ENCODE results near the gene TFDP1.
"Not testable (repeated sequence)": the region's sequence is repeated elsewhere in the genome, so short reads cannot be mapped to it uniquely, and the experiment has no call there.

TFDP1 gene

DNA sequence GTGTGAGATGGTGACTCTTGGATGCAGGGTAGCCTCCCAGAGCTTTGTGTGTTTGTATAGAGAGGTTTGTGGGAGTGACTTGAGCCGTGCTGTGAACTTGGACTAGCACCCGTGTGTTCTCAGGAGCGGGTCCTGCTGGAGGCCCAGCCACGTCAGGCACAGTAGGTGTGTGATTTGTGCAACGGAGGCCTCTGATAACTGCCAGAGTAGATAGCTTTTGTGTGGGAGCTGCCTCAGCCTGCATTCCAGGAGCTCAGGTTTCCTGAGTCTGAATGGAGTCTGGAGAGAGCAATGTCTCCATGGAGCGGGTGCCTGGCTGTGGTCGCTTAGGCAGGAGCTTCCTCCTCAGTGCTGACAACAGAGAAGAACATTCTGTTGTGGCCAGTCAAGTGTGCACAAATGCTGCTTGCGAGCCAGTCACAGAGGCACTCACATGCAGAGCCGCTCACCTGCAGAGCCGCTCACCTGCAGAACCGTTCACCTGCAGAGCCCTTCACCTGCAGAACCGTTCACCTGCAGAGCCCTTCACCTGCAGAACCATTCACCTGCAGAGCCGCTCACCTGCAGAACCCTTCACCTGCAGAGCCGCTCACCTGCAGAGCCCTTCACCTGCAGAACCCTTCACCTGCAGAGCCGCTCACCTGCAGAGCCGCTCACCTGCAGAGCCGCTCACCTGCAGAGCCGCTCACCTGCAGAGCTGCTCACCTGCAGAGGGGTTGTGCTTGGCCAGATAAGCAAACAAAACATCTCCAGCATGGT lies 32.6 kb downstream of the TFDP1 start:
- DNase-seq (ENCODE audit: low spot score): no peak

GRCh38 chr13:113617961-113618360 lies 33.4 kb downstream of the TFDP1 start:
- no peak for DNase-seq (ENCODE audit: low spot score)

DNA sequence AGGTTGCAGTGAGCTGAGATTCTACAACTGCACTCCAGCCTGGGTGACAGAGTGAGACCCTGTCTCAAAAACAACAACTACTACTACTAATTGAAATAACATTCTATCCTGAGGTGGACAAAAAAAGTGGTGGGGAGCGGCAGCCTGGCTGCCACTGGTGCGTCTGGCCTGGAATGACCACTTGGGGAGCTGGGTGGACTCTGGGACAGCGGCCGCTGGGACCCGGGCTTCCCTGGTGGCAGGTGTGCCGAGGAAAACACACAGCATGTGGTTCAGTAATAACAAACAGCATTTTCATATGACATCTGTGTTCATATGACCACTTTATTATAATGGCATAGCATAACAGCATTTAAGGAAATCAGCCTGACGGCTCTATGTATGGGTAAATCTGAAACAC lies 33.9 kb downstream of the TFDP1 start:
- no peak for DNase-seq (ENCODE audit: low spot score)

- DNase-seq (ENCODE audit: low spot score): no peak
These were observed 35.7 kb downstream of the TFDP1 start for GRCh38 chr13:113620036-113620796.

GRCh38 chr13:113621046-113621445 lies 36.5 kb downstream of the TFDP1 start:
- no peak for DNase-seq (ENCODE audit: low spot score)

- DNase-seq (ENCODE audit: low spot score): not testable (repeated sequence)
These were observed 36.9 kb downstream of the TFDP1 start for GRCh38 chr13:113621498-113621897.

GRCh38 chr13:113621986-113622550 lies 37.5 kb downstream of the TFDP1 start:
- DNase-seq (ENCODE audit: low spot score): not testable (repeated sequence)

- DNase-seq (ENCODE audit: low spot score): no peak
These were observed 38.4 kb downstream of the TFDP1 start for GRCh38 chr13:113622791-113623490.

- DNase-seq (ENCODE audit: low spot score): no peak
These were observed 39.1 kb downstream of the TFDP1 start for GRCh38 chr13:113623491-113624234.

GRCh38 chr13:113624235-113624587 lies 39.7 kb downstream of the TFDP1 start:
- no peak for DNase-seq (ENCODE audit: low spot score)

GRCh38 chr13:113624640-113625304 lies 40.2 kb downstream of the TFDP1 start:
- DNase-seq (ENCODE audit: low spot score): not testable (repeated sequence)

- no peak for DNase-seq (ENCODE audit: low spot score)
These were observed 41.6 kb downstream of the TFDP1 start for GRCh38 chr13:113625965-113626721.

- no peak for DNase-seq (ENCODE audit: low spot score)
These were observed 42.6 kb downstream of the TFDP1 start for GRCh38 chr13:113627136-113627535.

- DNase-seq (ENCODE audit: low spot score): no peak
These were observed 44.0 kb downstream of the TFDP1 start for GRCh38 chr13:113628291-113629270.

DNA sequence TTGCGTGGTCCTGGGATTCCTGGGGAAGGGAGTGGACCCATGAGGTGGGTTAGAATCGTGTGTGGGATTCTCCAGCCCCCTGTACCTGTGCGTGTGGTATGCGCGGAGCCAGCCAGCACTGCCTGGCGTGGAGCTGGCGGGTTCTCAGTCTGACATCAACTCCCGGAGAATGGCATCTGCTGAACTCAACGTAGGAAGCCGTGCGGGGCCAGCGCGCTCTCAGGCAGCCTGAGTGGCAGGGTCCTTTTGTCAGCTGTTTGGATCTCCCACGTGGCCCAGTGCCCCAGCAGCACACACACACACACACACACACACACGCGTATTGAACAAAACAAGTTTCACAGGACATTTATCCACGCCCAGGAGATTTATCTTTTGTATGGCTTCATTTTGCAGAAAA lies 45.3 kb downstream of the TFDP1 start:
- no peak for DNase-seq (ENCODE audit: low spot score)

DNA sequence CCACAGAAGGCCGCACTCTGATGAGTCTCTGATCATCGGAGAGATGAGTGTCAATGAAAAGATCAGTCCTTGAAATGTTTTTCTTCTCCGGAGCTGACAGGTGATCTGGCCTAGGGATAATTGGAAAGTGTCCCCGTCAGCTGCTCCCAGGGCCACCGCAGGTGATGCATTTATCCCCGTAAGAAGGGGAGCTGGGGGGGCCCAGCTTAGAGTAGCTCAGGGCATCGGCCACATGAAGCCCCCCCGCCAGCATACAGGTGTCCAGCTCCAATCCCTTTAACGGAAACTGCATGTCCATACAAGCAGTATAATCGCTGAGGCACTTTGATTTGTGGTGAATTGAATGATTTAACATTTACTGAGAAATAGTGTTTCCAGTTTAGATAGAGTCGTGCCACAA lies 45.7 kb downstream of the TFDP1 start:
- DNase-seq (ENCODE audit: low spot score): no peak

GRCh38 chr13:113630804-113631203 lies 46.3 kb downstream of the TFDP1 start:
- DNase-seq (ENCODE audit: low spot score): no peak

- no peak for DNase-seq (ENCODE audit: low spot score)
These were observed 47.0 kb downstream of the TFDP1 start for GRCh38 chr13:113631341-113632095.
